Muscle of leg (tissue), 11 donors: Measurements from ENCODE around the gene ZBTB7C. TPM values are rescaled to one million over a fixed set of nuclear protein-coding genes. Genes with fewer than 3 reads are reported as not detected.
"Not testable (repeated sequence)": the region's sequence is repeated elsewhere in the genome, so short reads cannot be mapped to it uniquely, and the experiment has no call there.

Source experiments
- DNase-seq: peaks from one replicate; pipeline ENCODE4 v3.0.0; 2013
- H3K27ac ChIP-seq: one replicate; pipeline ENCODE4 v1.5.1; 2013; ENCODE audit warnings: mild to moderate bottlenecking, low read length, control low read depth
- H3K27me3 ChIP-seq: one replicate; pipeline ENCODE4 v1.6.1; 2013; ENCODE audit warnings: low read length; ENCODE audit not compliant: control insufficient read depth, insufficient read depth
- H3K36me3 ChIP-seq: one replicate; pipeline ENCODE4 v1.6.1; 2013; ENCODE audit warnings: low read length; ENCODE audit not compliant: control insufficient read depth, insufficient read depth
- H3K4me1 ChIP-seq: one replicate; pipeline ENCODE4 v1.6.1; 2013; ENCODE audit warnings: low read length; ENCODE audit not compliant: control insufficient read depth, insufficient read depth
- H3K4me3 ChIP-seq: one replicate; pipeline ENCODE4 v1.5.1; 2013; ENCODE audit warnings: low read length, control low read depth
- H3K9me3 ChIP-seq: replicated peaks from 2 replicates; pipeline ENCODE4 v1.6.1; 2013; ENCODE audit warnings: low read depth, low read length; ENCODE audit not compliant: control insufficient read depth
- WGBS: methylation state at CpG from one replicate; pipeline ENCODE4 v1.1.5; 2013; ENCODE audit warnings: missing lambda C conversion rate; ENCODE audit not compliant: insufficient coverage; 5-methylcytosine and 5-hydroxymethylcytosine counted together
- polyA plus RNA-seq, 8 donors: library from polyadenylated mRNA; unstranded; fragments of 120-200 nt; gene quantifications; one replicate each; pipeline versions ENCODE4 v1.2.1 to v1.2.3, GENCODE V29; 2013; ENCODE audit warnings: inconsistent platforms in 1 of 8, low replicate concordance in 1 of 8; ENCODE audit not compliant: insufficient read length in 8 of 8, insufficient read depth in 1 of 8
- total RNA-seq: library from RNA; stranded (reverse); fragments of 120-200 nt; gene quantifications from one replicate; pipeline ENCODE4 v1.2.4, GENCODE V29; 2013

ZBTB7C gene
- total and polyA plus RNA-seq, 9 donors = 2.8 to 5.6 (median 4.1) TPM

DNA sequence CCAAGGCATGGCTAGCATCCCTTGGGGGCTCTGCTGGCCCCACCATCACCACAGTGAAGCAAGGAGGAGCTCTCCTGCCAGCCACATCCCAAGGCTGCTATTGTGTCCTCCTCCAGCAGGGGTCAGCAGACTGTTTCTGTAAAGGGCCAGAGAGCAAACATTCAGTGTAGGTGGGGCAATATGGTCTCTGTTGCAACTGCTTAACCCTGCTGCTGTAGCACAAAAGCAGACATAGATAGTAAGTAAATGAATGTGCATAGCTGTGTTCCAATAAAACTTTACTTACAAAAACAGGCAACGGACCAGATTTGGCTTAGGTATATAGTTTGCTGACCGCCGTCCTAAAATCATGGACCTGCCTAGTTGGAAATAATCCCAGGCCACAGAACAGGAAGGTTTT, 36.4 kb upstream of the ZBTB7C start:
- H3K27ac ChIP-seq = no peak overlapping the region
- peaks cover 11% of the 10 kb centered on the region for H3K27me3 ChIP-seq
- H3K4me3 ChIP-seq = no peak overlapping the region
- H3K36me3 ChIP-seq = no peaks in the 10 kb centered on the region
- no CpG with 5 or more reads among the region's 3 CpGs for WGBS
- no peaks in the 10 kb centered on the region for H3K9me3 ChIP-seq
- H3K4me1 ChIP-seq = peaks cover 23% of the 10 kb centered on the region
- DNase-seq = peak; percentile 69

DNA sequence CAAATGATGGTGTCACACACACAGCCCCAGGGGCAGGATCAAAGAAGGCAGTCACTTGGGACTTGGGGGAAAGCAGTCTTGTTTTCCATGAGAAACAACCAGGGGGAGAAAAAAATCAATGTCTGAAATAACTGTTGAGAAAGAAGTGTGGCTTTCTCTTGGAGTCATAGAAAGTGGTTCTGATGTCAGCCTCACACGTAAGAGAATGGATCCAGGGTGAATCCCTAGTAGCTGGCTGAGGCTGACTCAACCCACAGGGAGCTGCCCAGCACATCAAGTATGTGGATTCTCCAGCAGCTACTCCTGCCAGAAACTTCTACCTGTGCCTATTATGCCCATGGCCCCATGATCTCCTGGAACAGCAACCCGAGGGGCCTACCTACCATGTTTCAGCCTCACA, 33.6 kb upstream of the ZBTB7C start:
- Histone ChIP-seq H3K27ac (no peak overlapping the region), H3K9me3 (no peaks in the 10 kb centered on the region), H3K4me1 (peaks cover 23% of the 10 kb centered on the region), H3K36me3 (no peaks in the 10 kb centered on the region), H3K4me3 (no peak overlapping the region), H3K27me3 (no peaks in the 10 kb centered on the region)
- DNase-seq = no peak
- 60% methylated on average over 1 of the region's 2 CpGs for WGBS

DNA sequence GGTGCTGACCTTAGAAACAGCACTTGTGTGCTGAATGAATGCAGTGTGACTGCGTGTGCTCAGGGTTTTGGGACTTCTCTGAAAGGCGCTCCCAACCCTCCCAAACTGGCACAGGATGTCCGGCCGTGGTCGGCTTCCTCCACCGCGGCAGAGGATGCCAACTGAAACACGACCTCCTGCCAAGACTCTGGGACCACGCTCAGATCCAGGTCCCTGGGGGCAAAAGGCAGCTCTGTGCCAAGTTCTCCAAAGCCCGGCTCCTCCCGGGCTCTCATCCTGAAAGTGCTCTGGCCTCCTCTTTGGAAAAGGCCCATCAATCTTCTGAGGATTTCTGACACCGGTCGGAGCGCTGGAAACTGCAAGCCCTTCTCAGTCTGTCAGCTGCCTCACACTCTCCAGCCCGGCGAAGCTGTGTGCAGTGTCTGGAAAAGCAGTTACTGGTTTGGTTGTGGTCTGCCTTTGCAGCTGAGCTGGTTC, 32.3 kb upstream of the ZBTB7C start:
- H3K4me1 ChIP-seq = peaks cover 22% of the 10 kb centered on the region
- H3K4me3 ChIP-seq = no peak overlapping the region
- 6% methylated on average over 13 of the region's 16 CpGs for WGBS
- no peaks in the 10 kb centered on the region for H3K27me3 ChIP-seq
- no peaks in the 10 kb centered on the region for H3K9me3 ChIP-seq
- H3K36me3 ChIP-seq = no peaks in the 10 kb centered on the region
- peak; percentile 92 for DNase-seq
- peak overlapping the region; percentile 56 for H3K27ac ChIP-seq

DNA sequence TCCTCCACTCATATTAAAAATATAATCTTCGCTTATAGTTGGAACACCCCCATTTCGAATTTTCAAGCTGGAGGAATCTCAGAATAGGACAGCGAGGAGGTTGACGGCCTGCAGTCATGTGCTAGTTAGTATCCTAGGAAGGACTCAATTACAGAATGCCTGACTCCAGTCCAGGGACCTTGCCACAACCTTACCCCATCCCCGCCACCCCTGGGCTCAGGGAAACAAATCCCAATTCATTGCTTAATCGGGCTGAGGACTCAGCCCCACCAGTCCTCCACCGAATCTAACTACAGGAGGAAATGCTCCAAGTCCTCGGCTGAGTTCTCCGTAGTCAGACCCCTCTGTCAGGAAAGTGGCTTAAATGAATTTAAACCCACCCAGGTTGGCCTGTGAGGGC, 31.7 kb upstream of the ZBTB7C start:
- Histone ChIP-seq H3K27me3 (no peaks in the 10 kb centered on the region), H3K4me1 (peaks cover 21% of the 10 kb centered on the region), H3K9me3 (no peaks in the 10 kb centered on the region), H3K27ac (peak overlapping the region; percentile 56), H3K36me3 (no peaks in the 10 kb centered on the region), H3K4me3 (no peak overlapping the region)
- 43% methylated on average over 4 of the region's 9 CpGs for WGBS
- DNase-seq = no peak

DNA sequence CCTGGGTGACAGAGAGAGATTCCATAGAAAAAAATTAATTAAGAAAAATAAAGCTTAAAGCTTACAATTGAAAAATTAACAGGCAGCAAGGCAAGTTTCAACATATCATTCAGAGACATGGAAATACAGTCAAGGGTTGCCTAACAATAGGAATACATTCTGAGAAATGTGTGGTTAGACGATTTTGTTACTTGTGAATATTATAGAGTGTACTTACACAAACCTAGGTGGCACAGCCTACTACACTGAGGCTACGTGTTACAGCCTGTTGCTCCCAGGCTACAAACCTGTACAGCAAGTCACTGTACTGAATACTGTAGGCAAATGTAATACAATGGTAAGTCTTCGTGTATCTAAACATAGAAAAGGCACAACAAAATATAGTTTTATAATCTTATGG, 27.7 kb upstream of the ZBTB7C start:
- Histone ChIP-seq H3K27ac (no peak overlapping the region), H3K4me1 (peaks cover 11% of the 10 kb centered on the region), H3K9me3 (no peaks in the 10 kb centered on the region), H3K27me3 (no peaks in the 10 kb centered on the region), H3K36me3 (no peaks in the 10 kb centered on the region), H3K4me3 (no peak overlapping the region)
- no peak for DNase-seq
- WGBS = no CpG with 5 or more reads among the region's 3 CpGs

DNA sequence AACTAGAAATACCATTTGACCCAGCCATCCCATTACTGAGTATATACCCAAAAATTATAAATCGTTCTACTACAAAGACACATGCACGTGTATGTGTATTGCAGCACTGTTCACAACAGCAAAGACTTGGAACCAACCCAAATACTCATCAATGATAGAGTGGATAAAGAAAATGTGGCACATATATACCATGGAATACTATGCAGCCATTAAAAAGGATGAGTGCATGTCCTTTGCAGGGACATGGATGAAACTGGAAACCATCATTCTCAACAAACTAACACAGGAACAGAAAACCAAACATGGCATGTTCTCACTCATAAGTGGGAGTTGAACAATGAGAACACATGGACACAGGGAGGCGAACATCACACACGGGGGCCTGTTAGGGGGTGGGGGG, 25.2 kb upstream of the ZBTB7C start:
- not testable (repeated sequence) for DNase-seq, H3K4me3 ChIP-seq, H3K36me3 ChIP-seq, H3K9me3 ChIP-seq, H3K27me3 ChIP-seq, H3K4me1 ChIP-seq, H3K27ac ChIP-seq
- WGBS = no CpG with 5 or more reads among the region's 4 CpGs

DNA sequence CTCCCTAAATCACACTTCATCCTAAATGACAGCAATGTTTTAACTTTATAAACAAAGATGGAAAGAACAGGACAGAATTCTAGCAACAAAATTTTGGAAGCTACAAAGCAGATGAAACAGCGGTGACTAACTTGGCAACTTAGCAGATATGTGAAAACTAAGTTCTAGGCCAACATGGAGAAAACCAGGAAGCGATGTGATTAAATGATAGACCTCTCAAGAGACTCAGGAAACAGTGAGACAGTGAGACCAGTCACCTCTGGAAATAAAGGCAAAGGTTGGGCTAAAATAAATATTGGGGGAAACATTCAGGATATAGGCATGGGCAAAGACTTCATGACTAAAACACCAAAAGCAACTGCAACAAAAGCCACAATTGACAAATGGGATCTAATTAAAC, 24.4 kb upstream of the ZBTB7C start:
- no peaks in the 10 kb centered on the region for H3K9me3 ChIP-seq
- H3K4me1 ChIP-seq = peaks cover 3% of the 10 kb centered on the region
- H3K27ac ChIP-seq = no peak overlapping the region
- H3K27me3 ChIP-seq = peaks cover 2% of the 10 kb centered on the region
- WGBS = 84% methylated on average over 2 of the region's 2 CpGs
- H3K36me3 ChIP-seq = no peaks in the 10 kb centered on the region
- H3K4me3 ChIP-seq = no peak overlapping the region
- no peak for DNase-seq

DNA sequence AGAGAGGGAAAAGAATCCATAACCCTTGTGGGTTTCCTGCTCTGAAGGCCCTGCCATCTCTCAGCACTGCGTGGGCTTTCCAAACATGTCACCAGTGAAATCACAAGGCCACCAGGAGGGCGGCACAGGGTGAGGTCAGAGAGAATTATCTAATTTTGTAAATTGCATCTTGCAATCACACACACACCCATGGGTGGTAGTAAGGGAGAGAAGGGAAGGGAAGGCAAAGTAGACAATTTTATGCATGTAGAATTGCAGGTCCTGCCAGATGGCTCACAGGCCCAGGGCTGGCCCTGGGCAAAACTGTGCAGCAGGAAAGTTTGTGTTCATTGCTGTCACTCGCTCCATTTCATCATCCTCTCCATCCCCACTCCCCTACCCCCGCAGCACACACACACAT, 21.0 kb upstream of the ZBTB7C start:
- WGBS = 65% methylated on average over 2 of the region's 4 CpGs
- no peak for DNase-seq
- no peaks in the 10 kb centered on the region for H3K9me3 ChIP-seq
- H3K4me1 ChIP-seq = peaks cover 4% of the 10 kb centered on the region
- no peak overlapping the region for H3K4me3 ChIP-seq
- H3K27me3 ChIP-seq = peaks cover 2% of the 10 kb centered on the region
- H3K36me3 ChIP-seq = no peaks in the 10 kb centered on the region
- H3K27ac ChIP-seq = no peak overlapping the region

DNA sequence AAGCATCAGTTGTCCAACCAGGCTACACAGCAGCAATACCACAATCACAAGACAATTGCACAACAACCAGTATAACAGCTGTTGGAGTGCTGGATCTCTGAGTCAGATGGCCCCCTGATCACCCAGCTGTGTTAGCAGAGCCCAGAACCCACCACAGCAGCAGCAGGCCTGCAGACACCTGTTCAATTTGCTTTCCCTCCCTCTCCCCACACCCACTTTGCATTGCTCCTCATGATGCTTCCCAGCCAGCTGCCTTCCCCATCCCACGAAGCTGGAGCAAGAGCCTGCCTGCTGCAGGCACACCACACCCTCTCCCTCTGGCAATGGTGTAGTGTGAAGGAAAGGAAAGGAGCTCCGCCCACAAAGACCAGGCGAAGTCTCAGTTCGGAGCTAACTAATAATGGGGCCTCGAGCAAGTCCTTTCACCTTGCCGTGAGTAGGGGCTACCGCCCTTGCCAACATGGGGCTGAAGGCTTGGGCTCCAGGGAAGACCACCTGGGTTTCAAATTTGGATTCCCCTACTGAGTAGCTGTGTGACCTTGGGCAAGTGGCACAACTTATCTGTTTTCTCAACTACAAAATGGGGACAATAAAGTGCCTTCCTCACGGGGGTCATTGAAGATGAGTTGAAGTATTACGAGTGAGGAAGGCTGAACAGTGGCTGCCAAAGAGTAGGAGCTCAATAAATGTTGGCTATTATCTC, 19.4 kb upstream of the ZBTB7C start:
- H3K27ac ChIP-seq = no peak overlapping the region
- H3K4me1 ChIP-seq = peaks cover 4% of the 10 kb centered on the region
- DNase-seq = peak; percentile 71
- H3K9me3 ChIP-seq = no peaks in the 10 kb centered on the region
- H3K27me3 ChIP-seq = peaks cover 2% of the 10 kb centered on the region
- H3K4me3 ChIP-seq = no peak overlapping the region
- 58% methylated on average over 7 of the region's 9 CpGs for WGBS
- H3K36me3 ChIP-seq = no peaks in the 10 kb centered on the region

DNA sequence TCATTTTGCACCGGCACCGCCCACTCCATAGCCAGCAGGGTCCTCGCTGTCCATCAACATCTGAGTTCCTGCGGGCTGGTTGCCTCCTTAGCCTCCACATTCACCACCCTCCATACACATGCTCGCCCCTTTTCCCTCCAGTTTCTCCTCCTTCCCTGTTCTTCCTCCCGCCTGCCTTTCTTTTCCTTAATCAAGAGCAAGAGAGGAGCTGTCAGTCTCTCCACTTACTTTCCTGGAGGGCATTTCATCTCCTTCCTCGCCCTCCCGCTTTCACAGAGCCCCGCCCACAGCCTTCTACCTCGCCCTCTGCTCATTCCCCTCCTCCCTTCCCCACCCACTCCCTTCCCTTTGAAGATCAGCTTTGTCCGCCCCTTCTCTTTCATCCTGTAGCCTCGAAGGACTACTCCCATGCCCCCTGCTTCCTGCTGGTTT, 13.8 kb upstream of the ZBTB7C start:
- WGBS = 4% methylated on average over 10 of the region's 12 CpGs
- no peaks in the 10 kb centered on the region for H3K4me1 ChIP-seq
- H3K27me3 ChIP-seq = peaks cover 9% of the 10 kb centered on the region

More for the DNA sequence above, 13.8 kb upstream of the ZBTB7C start:
- no peak overlapping the region for H3K4me3 ChIP-seq
- H3K9me3 ChIP-seq = no peaks in the 10 kb centered on the region
- H3K27ac ChIP-seq = no peak overlapping the region
- no peak for DNase-seq
- H3K36me3 ChIP-seq = no peaks in the 10 kb centered on the region
